H1 (cell line): ENCODE results near the gene TTLL5. TPM values are rescaled to one million over a fixed set of nuclear protein-coding genes. Genes with fewer than 3 reads are reported as not detected.

Experiments used
- CTCF ChIA-PET: fragments of 300-600 bp; sonication (Branson Sonifier 250); formaldehyde crosslinking; loops from one replicate; lab custom pipeline; 2021; ENCODE audit not compliant: partially characterized antibody; lab: Charles Lee
- POLR2A ChIA-PET: fragments of 300-600 bp; sonication (Branson Sonifier 250); formaldehyde crosslinking; loops from one replicate; lab custom pipeline; 2021; ENCODE audit warnings: inconsistent platforms; ENCODE audit not compliant: partially characterized antibody; lab: Charles Lee
- DNase-seq, 2 experiments: peaks; one replicate each; pipeline versions ENCODE4 v3.0.0 to v3.0.0-alpha.2; 2010 to 2022; ENCODE audit warnings: low spot score in 2 of 2, low read depth in 1 of 2, mixed read lengths in 1 of 2
- FAIRE-seq: peaks from 2 replicates; lab custom pipeline; 2011; peaks lifted over from hg19 to GRCh38; lab: Jason Lieb, UNC
- H2AFZ ChIP-seq: 2 replicates; pipeline ENCODE4 v1.8.1; 2012; ENCODE audit warnings: low read length, inconsistent platforms
- H2AK5ac ChIP-seq: 2 replicates; pipeline ENCODE4 v1.6.1; 2013; ENCODE audit warnings: low read depth, low read length
- H2BK120ac ChIP-seq: replicated peaks from 2 replicates; pipeline ENCODE3; 2013; ENCODE audit warnings: low read depth, low read length, inconsistent platforms
- H2BK12ac ChIP-seq: 2 replicates; pipeline ENCODE4 v1.6.1; 2013; ENCODE audit warnings: low read depth, low read length
- H2BK15ac ChIP-seq: 2 replicates; pipeline ENCODE4 v1.6.1; 2013; ENCODE audit warnings: low read length
- H2BK20ac ChIP-seq: 2 replicates; pipeline ENCODE4 v1.6.1; 2013; ENCODE audit warnings: low read length
- H2BK5ac ChIP-seq: 2 replicates; pipeline ENCODE4 v1.6.1; 2013; ENCODE audit warnings: low read depth, low read length
- H3K14ac ChIP-seq: 2 replicates; pipeline ENCODE4 v1.6.1; 2013; ENCODE audit warnings: inconsistent platforms; ENCODE audit not compliant: insufficient read length
- H3K18ac ChIP-seq: 2 replicates; pipeline ENCODE4 v1.6.1; 2013; ENCODE audit warnings: low read length; ENCODE audit errors: extremely low read depth
- H3K23ac ChIP-seq: 2 replicates; pipeline ENCODE4 v1.6.1; 2013; ENCODE audit warnings: inconsistent platforms; ENCODE audit not compliant: insufficient read length
- H3K23me2 ChIP-seq: 2 replicates; pipeline ENCODE4 v1.6.1; 2013; ENCODE audit warnings: low read depth, low read length
- H3K27ac ChIP-seq: 2 replicates; pipeline ENCODE4 v1.6.1; 2011; ENCODE audit warnings: low read depth, low read length, inconsistent platforms
- H3K27me3 ChIP-seq, 4 experiments: replicated peaks in 1 of 4; 1 replicate in 1 of 4; 2 replicates in 3 of 4; pipeline versions ENCODE4 v1.6.1 to v1.8.1; 2011 to 2013; ENCODE audit warnings: low read length in 3 of 4, mild to moderate bottlenecking in 3 of 4, inconsistent platforms in 2 of 4, mixed read lengths in 2 of 4, moderate library complexity in 1 of 4; ENCODE audit not compliant: control insufficient read depth in 3 of 4, insufficient read depth in 3 of 4; ENCODE audit errors: extremely low read depth in 1 of 4
- H3K36me3 ChIP-seq, 4 experiments: 2 replicates each; pipeline versions ENCODE4 v1.6.1 to v1.8.1; 2011 to 2013; ENCODE audit warnings: mild to moderate bottlenecking in 4 of 4, low read length in 3 of 4, moderate library complexity in 2 of 4, control low read depth in 1 of 4, inconsistent platforms in 1 of 4; ENCODE audit not compliant: insufficient read depth in 4 of 4, control insufficient read depth in 2 of 4
- H3K4ac ChIP-seq: replicated peaks from 2 replicates; pipeline ENCODE3; 2013; ENCODE audit warnings: low read length, low read depth, mixed read lengths, inconsistent platforms; ENCODE audit not compliant: insufficient read length
- H3K4me1 ChIP-seq, 4 experiments: replicated peaks in 1 of 4; 1 replicate in 1 of 4; 2 replicates in 3 of 4; pipeline versions ENCODE4 v1.6.1 to v1.8.1; 2011 to 2013; ENCODE audit warnings: low read length in 3 of 4, inconsistent platforms in 2 of 4, mixed read lengths in 1 of 4; ENCODE audit not compliant: insufficient read depth in 4 of 4, control insufficient read depth in 3 of 4
- H3K4me2 ChIP-seq, 2 experiments: 2 replicates each; pipeline versions ENCODE4 v1.6.1 to v1.8.1; 2011 to 2013; ENCODE audit warnings: low read depth in 2 of 2, low read length in 2 of 2, control low read depth in 1 of 2, inconsistent platforms in 1 of 2, mild to moderate bottlenecking in 1 of 2; ENCODE audit not compliant: insufficient read depth in 1 of 2
- H3K4me3 ChIP-seq, 4 experiments: fragments of 200-600, 300-600 bp in 1 of 4; sonication (generic), shearing (Covaris generic), sonication (Bioruptor Twin) in 1 of 4; 2 replicates each; pipeline versions ENCODE4 v1.5.1 to v1.8.1; 2011 to 2016; ENCODE audit warnings: low read length in 4 of 4, low read depth in 3 of 4, control low read depth in 2 of 4, inconsistent platforms in 2 of 4, mild to moderate bottlenecking in 2 of 4, mixed read lengths in 1 of 4, moderate library complexity in 1 of 4; ENCODE audit not compliant: insufficient read depth in 2 of 4; ENCODE audit errors: extremely low read depth in 1 of 4
- H3K56ac ChIP-seq: replicated peaks from 2 replicates; pipeline ENCODE3; 2013; ENCODE audit warnings: low read depth, mild to moderate bottlenecking, mixed read lengths, low read length, inconsistent platforms; ENCODE audit not compliant: insufficient read length
- H3K79me1 ChIP-seq: 2 replicates; pipeline ENCODE4 v1.6.1; 2013; ENCODE audit warnings: low read depth, low read length, control low read depth
- H3K79me2 ChIP-seq, 2 experiments: 2 replicates each; pipeline versions ENCODE4 v1.6.1 to v1.8.1; 2012 to 2013; ENCODE audit warnings: low read length in 2 of 2, mild to moderate bottlenecking in 2 of 2, inconsistent platforms in 1 of 2; ENCODE audit not compliant: insufficient read depth in 2 of 2, control insufficient read depth in 1 of 2
- H3K9ac ChIP-seq, 4 experiments: replicated peaks in 1 of 4; 1 replicate in 1 of 4; 2 replicates in 3 of 4; pipeline versions ENCODE4 v1.6.1 to v1.8.1; 2011 to 2013; ENCODE audit warnings: low read depth in 3 of 4, low read length in 3 of 4, control low read depth in 2 of 4, mild to moderate bottlenecking in 2 of 4, moderate library complexity in 2 of 4, inconsistent platforms in 1 of 4; ENCODE audit errors: extremely low read depth in 1 of 4
- H3K9me3 ChIP-seq, 2 experiments: 2 replicates each; pipeline versions ENCODE4 v1.6.1 to v1.8.1; 2012 to 2013; ENCODE audit warnings: mild to moderate bottlenecking in 2 of 2, moderate library complexity in 2 of 2, control low read depth in 1 of 2, inconsistent platforms in 1 of 2, low read depth in 1 of 2, low read length in 1 of 2, mixed read lengths in 1 of 2; ENCODE audit not compliant: insufficient read depth in 2 of 2
- H4K20me1 ChIP-seq, 2 experiments: replicated peaks in 1 of 2; 2 replicates each; pipeline versions ENCODE3 to v1.8.1; 2011 to 2013; ENCODE audit warnings: inconsistent platforms in 2 of 2, low read length in 2 of 2, mild to moderate bottlenecking in 1 of 2; ENCODE audit not compliant: insufficient read depth in 2 of 2, control insufficient read depth in 1 of 2
- H4K5ac ChIP-seq: 2 replicates; pipeline ENCODE4 v1.6.1; 2013; ENCODE audit warnings: low read length, low read depth, mixed read lengths, inconsistent platforms; ENCODE audit not compliant: insufficient read length
- H4K8ac ChIP-seq: 2 replicates; pipeline ENCODE4 v1.8.0; 2013; ENCODE audit warnings: mild to moderate bottlenecking, moderate library complexity, low read length, inconsistent platforms; ENCODE audit not compliant: insufficient read depth; ENCODE audit errors: extremely low read depth
- H4K91ac ChIP-seq: replicated peaks from 2 replicates; pipeline ENCODE3; 2013; ENCODE audit warnings: low read length, mixed read lengths, inconsistent platforms; ENCODE audit not compliant: insufficient read length
- SAP30 ChIP-seq: fragments of 300-600 bp; sonication (generic); IDR thresholded peaks from 2 replicates; pipeline ENCODE4 v1.7.1; 2012; ENCODE audit warnings: low read length, moderate library complexity, mild to moderate bottlenecking, inconsistent platforms; ENCODE audit not compliant: insufficient read depth, insufficient replicate concordance
- SIN3A ChIP-seq, 2 experiments: IDR thresholded peaks in 1 of 2; conservative IDR thresholded peaks in 1 of 2; 2 replicates each; pipeline ENCODE4 v1.6.1; 2011 to 2012; ENCODE audit warnings: low read length in 2 of 2, improper control_type of control experiment in 1 of 2, low read depth in 1 of 2, mild to moderate bottlenecking in 1 of 2
- SP2 ChIP-seq: IDR thresholded peaks from 2 replicates; pipeline ENCODE4 v1.6.1; 2012; ENCODE audit warnings: mild to moderate bottlenecking, low read length, inconsistent platforms
- TAF1 ChIP-seq: IDR thresholded peaks from 2 replicates; pipeline ENCODE4 v1.6.1; 2011; ENCODE audit warnings: mild to moderate bottlenecking, low read depth, low read length
- USF2 ChIP-seq: IDR thresholded peaks from 2 replicates; pipeline ENCODE4 v1.6.1; 2011; ENCODE audit warnings: low read length, improper control_type of control experiment
- WGBS, 2 experiments: shearing (Covaris generic) in 1 of 2; methylation state at CpG; one replicate each; pipeline versions ENCODE4 v1.1.6 to v1.1.7; 2013 to 2015; ENCODE audit warnings: low lambda C conversion rate in 2 of 2, mixed read lengths in 2 of 2, inconsistent platforms in 1 of 2, low coverage in 1 of 2, missing lambda C conversion rate in 1 of 2; ENCODE audit not compliant: insufficient replicate concordance in 2 of 2, insufficient coverage in 1 of 2, insufficient read length in 1 of 2; ENCODE audit errors: extremely low coverage in 1 of 2, missing lambda C conversion rate in 1 of 2; 5-methylcytosine and 5-hydroxymethylcytosine counted together
- polyA plus RNA-seq, 7 experiments: library from polyadenylated mRNA; depleted of rRNA in 3 of 7; stranded (reverse) in 5 of 7; unstranded in 2 of 7; fragments of >200 nt in 5 of 7; fragments of 200-250 nt in 2 of 7; gene quantifications; 1 replicate in 5 of 7; 2 replicates in 1 of 7; 4 replicates in 1 of 7; pipeline versions ENCODE4 v1.2.1 to v1.2.3, GENCODE V29; 2011 to 2013; ENCODE audit warnings: missing spikeins in 2 of 7, mixed read lengths in 2 of 7
- total RNA-seq: library from RNA; stranded (reverse); fragmentation: NEBNext Ultra II Directional; extraction: Animal tissue kit (Norgen Biotek cat#: 25700); gene quantifications from 2 replicates; pipeline ENCODE4 v1.2.1, GENCODE V29; 2021
- TF ChIP-seq, protein P1 (sequence below): IDR thresholded peaks from 2 replicates; pipeline ENCODE4 v1.6.1; 2012; ENCODE audit warnings: low read length, inconsistent platforms

TTLL5 gene
- total and polyA plus RNA-seq, 2 of the 8 experiments (the other 6 are each of a cell fraction or from before 2014, with no cell fraction given), result 16.1 to 45.9 TPM

DNA sequence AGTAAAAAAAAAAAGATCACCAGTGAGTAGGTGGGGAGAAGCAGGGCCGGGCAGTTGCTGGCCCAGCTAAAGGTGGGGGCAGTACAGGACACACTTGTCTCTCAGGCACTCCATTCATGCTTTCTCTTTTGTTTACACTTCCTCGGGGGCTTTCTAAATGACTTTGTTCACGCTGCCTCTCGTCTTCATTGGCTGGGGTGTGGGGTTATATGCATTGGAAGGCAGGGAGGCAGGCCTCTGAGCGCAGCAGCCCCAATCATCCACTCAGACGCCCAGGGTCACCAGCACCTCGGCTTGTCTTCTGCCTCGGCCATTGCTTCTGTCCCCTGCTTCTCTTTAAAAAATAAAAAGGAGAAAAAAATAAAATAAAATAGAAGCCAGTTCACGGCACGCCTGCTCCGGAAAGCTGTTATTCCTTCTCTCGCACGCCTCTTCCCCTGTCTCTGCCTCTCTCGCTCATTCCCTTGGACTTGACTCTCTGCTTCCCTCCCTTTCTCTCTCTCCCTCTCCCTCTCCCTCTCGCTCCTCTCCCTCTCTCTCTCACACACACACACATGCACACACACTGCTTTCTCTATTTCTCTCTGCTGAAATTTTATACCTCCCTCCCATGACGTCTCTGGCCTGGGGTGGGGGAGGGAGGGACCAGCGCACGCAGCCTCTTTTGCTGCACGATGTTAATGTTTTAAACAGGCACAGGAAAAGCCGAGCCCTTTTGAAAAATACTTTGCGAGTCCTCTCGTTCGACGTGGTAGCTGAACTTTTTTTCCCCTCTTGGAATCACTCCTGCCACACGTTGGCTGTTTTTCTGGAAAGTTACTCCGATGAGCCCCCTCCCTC is 320.6 kb downstream of the TTLL5 start, which contains the start of gene TGFB3:
Gene TGFB3, minus strand, starts transcription at position 570 of the 840 bp plus-strand sequence. CDS start 1,102 bp downstream, outside the sequence.
- H4K5ac ChIP-seq, result no peak within 1 kb of the TSS
- peak in 1 of 2 experiments; percentile 54 for DNase-seq
- H3K36me3 ChIP-seq, result no peaks in the 10 kb centered on the region
- H3K27me3 ChIP-seq, result peaks cover 0 to 26% (median 17%) of the 10 kb centered on the region in 4 experiments; a peak in 5 of 7 replicates
- peak within 1 kb of the TSS; percentile 81 for H2AFZ ChIP-seq
- H3K23me2 ChIP-seq, result peaks cover 9% of the 10 kb centered on the region
- no peak within 1 kb of the TSS for H2BK5ac ChIP-seq
- H2BK20ac ChIP-seq, result no peak within 1 kb of the TSS
- ChIA-PET POLR2A (interaction anchor here (0.6 to 1.0 kb wide), 3 partner anchors 9 to 48 kb away, joined by 3 read pairs; no protein-coding TSS in a partner anchor), CTCF (interaction anchor here (0.5 to 20.1 kb wide), 20 partner anchors 11 to 587 kb away, joined by 3 to 261 read pairs (median 6); no protein-coding TSS in a partner anchor)
- H3K79me1 ChIP-seq, result no peaks in the 10 kb centered on the region
- H3K4me1 ChIP-seq, result peaks cover 0 to 11% (median 2%) of the 10 kb centered on the region in 4 experiments; a peak in 6 of 7 replicates
- peak within 1 kb of the TSS; percentile 86 to 97 for H3K4me2 ChIP-seq
- H3K9me3 ChIP-seq, result no peaks in the 10 kb centered on the region
- no peaks in the 10 kb centered on the region for H4K20me1 ChIP-seq
- H3K27ac ChIP-seq, result no peak within 1 kb of the TSS
- peak within 1 kb of the TSS in 3 of 4 experiments; percentile 8 to 41 (median 12); a peak in 3 of 7 replicates for H3K9ac ChIP-seq
- peak within 1 kb of the TSS; percentile 57 for H4K91ac ChIP-seq
- peak within 1 kb of the TSS; percentile 22; the same call in 1 of the 2 replicates for H2BK12ac ChIP-seq
- no peak within 1 kb of the TSS for H2BK120ac ChIP-seq
- no peak within 1 kb of the TSS for H3K4ac ChIP-seq
- no peak within 1 kb of the TSS for H3K14ac ChIP-seq
- H3K4me3 ChIP-seq, result peak within 1 kb of the TSS; percentile 47 to 89 (median 66)
- H4K8ac ChIP-seq, result peak within 1 kb of the TSS; percentile 4; the same call in 1 of the 2 replicates
- H2AK5ac ChIP-seq, result no peak within 1 kb of the TSS
- H3K56ac ChIP-seq, result no peak within 1 kb of the TSS
- no peak within 1 kb of the TSS for H3K23ac ChIP-seq
- H3K18ac ChIP-seq, result peak within 1 kb of the TSS; percentile 60; the same call in 1 of the 2 replicates
- 5% methylated on average over 16 of the region's 26 CpGs; no CpG with 5 or more reads in 1 of the 2 experiments for WGBS, 2 experiments
- H2BK15ac ChIP-seq, result no peak within 1 kb of the TSS
- H3K79me2 ChIP-seq, result no peaks in the 10 kb centered on the region
- FAIRE-seq, result no peak
- 0 out of 4 replicates have a peak, but pooled peaks of 1 of the 2 experiments have one; percentile 23 for TF ChIP-seq SIN3A (conservative IDR thresholded peaks at IDR 0.05 in 1 of 2, IDR thresholded peaks at IDR 0.05 in 1 of 2; ENCODE audit: low read depth in 1 of 2, low read length in 2 of 2)
- TF ChIP-seq, protein P1, sequence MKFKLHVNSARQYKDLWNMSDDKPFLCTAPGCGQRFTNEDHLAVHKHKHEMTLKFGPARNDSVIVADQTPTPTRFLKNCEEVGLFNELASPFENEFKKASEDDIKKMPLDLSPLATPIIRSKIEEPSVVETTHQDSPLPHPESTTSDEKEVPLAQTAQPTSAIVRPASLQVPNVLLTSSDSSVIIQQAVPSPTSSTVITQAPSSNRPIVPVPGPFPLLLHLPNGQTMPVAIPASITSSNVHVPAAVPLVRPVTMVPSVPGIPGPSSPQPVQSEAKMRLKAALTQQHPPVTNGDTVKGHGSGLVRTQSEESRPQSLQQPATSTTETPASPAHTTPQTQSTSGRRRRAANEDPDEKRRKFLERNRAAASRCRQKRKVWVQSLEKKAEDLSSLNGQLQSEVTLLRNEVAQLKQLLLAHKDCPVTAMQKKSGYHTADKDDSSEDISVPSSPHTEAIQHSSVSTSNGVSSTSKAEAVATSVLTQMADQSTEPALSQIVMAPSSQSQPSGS, result no peak
- no peak for TF ChIP-seq USF2
- peak; percentile 23 for TF ChIP-seq SAP30
- TF ChIP-seq TAF1, result peak; percentile 16; the same call in 1 of the 2 replicates
- no peak for TF ChIP-seq SP2
